WERI-Rb-1 (cell line): ENCODE measurements around the gene TMEM203.
"Not testable (repeated sequence)": the region's sequence is repeated elsewhere in the genome, so short reads cannot be mapped to it uniquely, and the experiment has no call there.

Source experiments
- DNase-seq: peaks from one replicate; pipeline ENCODE4 v3.0.0-alpha.2; 2020
- H3K27ac ChIP-seq: fragments of 250-450 bp; sonication (Bioruptor Pico); 2 replicates; pipeline ENCODE4 v1.5.1; 2020; ENCODE audit warnings: mild to moderate bottlenecking, moderate library complexity
- H3K27me3 ChIP-seq: fragments of 250-450 bp; sonication (Bioruptor Pico); 2 replicates; pipeline ENCODE4 v1.5.1; 2021; ENCODE audit warnings: mild to moderate bottlenecking, low read depth, moderate library complexity; ENCODE audit not compliant: insufficient read depth, severe bottlenecking
- H3K36me3 ChIP-seq: fragments of 250-450 bp; sonication (Bioruptor Pico); 2 replicates; pipeline ENCODE4 v1.5.1; 2020; ENCODE audit warnings: mild to moderate bottlenecking, moderate library complexity
- H3K4me3 ChIP-seq: 2 replicates; pipeline ENCODE4 v1.5.1; 2011; ENCODE audit warnings: low read depth, mild to moderate bottlenecking, control low read depth, low read length
- H3K9me3 ChIP-seq: fragments of 250-450 bp; sonication (Bioruptor Pico); 2 replicates; pipeline ENCODE4 v1.5.1; 2021; ENCODE audit warnings: mild to moderate bottlenecking, moderate library complexity; ENCODE audit not compliant: severe bottlenecking
- CTCF ChIP-seq: IDR thresholded peaks from 2 replicates; pipeline ENCODE4 v1.5.1; 2011; ENCODE audit warnings: low read depth, mild to moderate bottlenecking, control low read depth, inconsistent platforms, low read length

The TMEM203 gene

GRCh38 chr9:137245450-137246421 is 40.3 kb upstream of the TMEM203 start:
- no peak for DNase-seq

GRCh38 chr9:137244486-137245449 is 39.3 kb upstream of the TMEM203 start:
- TF ChIP-seq CTCF, result no peak
- Histone ChIP-seq H3K36me3 (peaks cover 23% of the 10 kb centered on the region), H3K4me3 (no peak overlapping the region), H3K27ac (peak overlapping the region; percentile 58), H3K9me3 (no peaks in the 10 kb centered on the region), H3K27me3 (no peaks in the 10 kb centered on the region)
- DNase-seq, result no peak

More at GRCh38 chr9:137245450-137246421, 40.3 kb upstream of the TMEM203 start:
- Histone ChIP-seq H3K27ac (no peak overlapping the region; the same call in 1 of the 2 replicates), H3K36me3 (peaks cover 23% of the 10 kb centered on the region), H3K9me3 (no peaks in the 10 kb centered on the region), H3K4me3 (no peak overlapping the region), H3K27me3 (no peaks in the 10 kb centered on the region)
- TF ChIP-seq CTCF, result no peak

GRCh38 chr9:137243626-137244485 is 38.4 kb upstream of the TMEM203 start:
- peak; percentile 30 for DNase-seq
- peaks cover 23% of the 10 kb centered on the region for H3K36me3 ChIP-seq
- H3K27ac ChIP-seq, result peak overlapping the region; percentile 58
- H3K27me3 ChIP-seq, result no peaks in the 10 kb centered on the region
- peak overlapping the region; percentile 79 for H3K4me3 ChIP-seq
- H3K9me3 ChIP-seq, result no peaks in the 10 kb centered on the region
- no peak for TF ChIP-seq CTCF

- H3K9me3 ChIP-seq, DNase-seq, H3K27me3 ChIP-seq, H3K27ac ChIP-seq: not testable (repeated sequence)
- Histone ChIP-seq H3K36me3 (peaks cover 23% of the 10 kb centered on the region), H3K4me3 (peak overlapping the region; percentile 79)
Measured at GRCh38 chr9:137243266-137243625, 37.8 kb upstream of the TMEM203 start.

- DNase-seq, result no peak
- H3K9me3 ChIP-seq, result no peaks in the 10 kb centered on the region
- TF ChIP-seq CTCF, result no peak
- H3K4me3 ChIP-seq, result peak overlapping the region; percentile 79
- H3K27me3 ChIP-seq, result no peaks in the 10 kb centered on the region
- peak overlapping the region; percentile 90 for H3K27ac ChIP-seq
- peaks cover 23% of the 10 kb centered on the region for H3K36me3 ChIP-seq
Measured at GRCh38 chr9:137242269-137243203, 37.1 kb upstream of the TMEM203 start.
